Thyroid gland (tissue), 4 donors: ENCODE data around the gene PIK3R6. TPM values are rescaled to one million over a fixed set of nuclear protein-coding genes. Genes with fewer than 3 reads are reported as not detected.
A peak's percentile ranks its signal among the peaks of the same experiment; 100 is the strongest.

Experiments used
- DNase-seq, 2 donors: peaks; one replicate each; pipeline ENCODE4 v3.0.0-alpha.2; 2019
- H3K27ac ChIP-seq, 3 donors: fragments of 200-600 bp; sonication (generic); 1 replicate in 2 of 3; 2 replicates in 1 of 3; pipeline ENCODE4 v1.5.1; 2016 to 2019; ENCODE audit warnings: mild to moderate bottlenecking in 1 of 3, moderate library complexity in 1 of 3
- H3K27me3 ChIP-seq: fragments of 200-600 bp; sonication (generic); one replicate; pipeline ENCODE4 v1.5.1; 2019
- H3K36me3 ChIP-seq, 2 donors: fragments of 200-600 bp; sonication (generic); one replicate each; pipeline ENCODE4 v1.5.1; 2016 to 2019
- H3K4me1 ChIP-seq, 2 donors: fragments of 200-600 bp; sonication (generic); one replicate each; pipeline ENCODE4 v1.5.1; 2017 to 2019
- H3K4me3 ChIP-seq, 3 donors: fragments of 200-600 bp; sonication (generic); replicated peaks in 1 of 3; 1 replicate in 2 of 3; 2 replicates in 1 of 3; pipeline ENCODE4 v1.5.1; 2016; ENCODE audit warnings: mild to moderate bottlenecking in 1 of 3
- H3K9me3 ChIP-seq: fragments of 200-600 bp; sonication (generic); one replicate; pipeline ENCODE4 v1.5.1; 2017
- POLR2A ChIP-seq, 2 donors: fragments of 450-650 bp; IDR thresholded peaks; one replicate each; pipeline ENCODE4 v1.6.1; 2017; ENCODE audit warnings: antibody characterized with exemption in 2 of 2, mild to moderate bottlenecking in 2 of 2, moderate library complexity in 1 of 2
- WGBS, 2 donors: methylation state at CpG; one replicate each; pipeline ENCODE4 v1.1.5; 2017; 5-methylcytosine and 5-hydroxymethylcytosine counted together
- intact Hi-C: fragments of 100-400 bp; cut with DNase I; formaldehyde crosslinking; loops from one replicate; pipeline ENCODE4 v1.15.1; 2023
- total RNA-seq, 4 donors: library from RNA; depleted of rRNA; stranded (reverse); fragments of >200 nt; gene quantifications; one replicate each; pipeline ENCODE4 v1.2.3, GENCODE V29; 2016
- TF ChIP-seq, protein P1 (sequence below), 6 experiments: fragments of 200-600 bp in 3 of 6; fragments of 450-650 bp in 3 of 6; sonication (generic) in 3 of 6; IDR thresholded peaks; one replicate each; pipeline ENCODE4 v1.5.1; 2016 to 2019; ENCODE audit warnings: antibody characterized with exemption in 6 of 6, mild to moderate bottlenecking in 2 of 6, inconsistent platforms in 1 of 6, moderate library complexity in 1 of 6

Gene PIK3R6
- total RNA-seq, 4 donors from 2014 or later: 0.22 TPM; not detected in 3

DNA sequence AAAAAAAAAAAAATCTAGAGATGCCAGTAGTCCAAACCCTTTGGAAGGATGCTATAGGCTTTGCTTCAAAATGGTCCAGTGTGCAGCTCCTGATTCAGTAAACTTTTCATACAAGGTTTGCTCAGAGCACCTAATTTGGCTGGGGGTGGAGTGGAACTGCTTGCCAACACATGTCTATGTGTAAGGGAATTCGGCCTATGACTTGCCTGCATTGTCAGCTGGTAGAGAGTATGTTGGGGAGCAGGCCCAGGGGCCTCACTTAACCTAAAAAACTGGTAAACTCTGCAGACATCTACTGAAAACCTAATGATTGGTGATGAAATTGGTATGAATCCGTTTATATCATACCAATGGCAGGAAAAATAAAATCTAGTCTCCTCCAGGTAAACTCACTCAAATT is 66.8 kb downstream of the PIK3R6 start:
- DNase-seq: no peak
- intact Hi-C loops: no loop called here
- Histone ChIP-seq H3K4me3 (no peak overlapping the region), H3K9me3 (no peaks in the 10 kb centered on the region), H3K36me3 (no peaks in the 10 kb centered on the region), H3K27ac (no peak overlapping the region), H3K4me1 (peaks cover 12 to 20% of the 10 kb centered on the region in 2 donors), H3K27me3 (no peaks in the 10 kb centered on the region)
- WGBS, 2 donors: 85 to 90% methylated on average over 2 of the region's 2 CpGs
- TF ChIP-seq, protein P1, sequence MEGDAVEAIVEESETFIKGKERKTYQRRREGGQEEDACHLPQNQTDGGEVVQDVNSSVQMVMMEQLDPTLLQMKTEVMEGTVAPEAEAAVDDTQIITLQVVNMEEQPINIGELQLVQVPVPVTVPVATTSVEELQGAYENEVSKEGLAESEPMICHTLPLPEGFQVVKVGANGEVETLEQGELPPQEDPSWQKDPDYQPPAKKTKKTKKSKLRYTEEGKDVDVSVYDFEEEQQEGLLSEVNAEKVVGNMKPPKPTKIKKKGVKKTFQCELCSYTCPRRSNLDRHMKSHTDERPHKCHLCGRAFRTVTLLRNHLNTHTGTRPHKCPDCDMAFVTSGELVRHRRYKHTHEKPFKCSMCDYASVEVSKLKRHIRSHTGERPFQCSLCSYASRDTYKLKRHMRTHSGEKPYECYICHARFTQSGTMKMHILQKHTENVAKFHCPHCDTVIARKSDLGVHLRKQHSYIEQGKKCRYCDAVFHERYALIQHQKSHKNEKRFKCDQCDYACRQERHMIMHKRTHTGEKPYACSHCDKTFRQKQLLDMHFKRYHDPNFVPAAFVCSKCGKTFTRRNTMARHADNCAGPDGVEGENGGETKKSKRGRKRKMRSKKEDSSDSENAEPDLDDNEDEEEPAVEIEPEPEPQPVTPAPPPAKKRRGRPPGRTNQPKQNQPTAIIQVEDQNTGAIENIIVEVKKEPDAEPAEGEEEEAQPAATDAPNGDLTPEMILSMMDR (IDR thresholded peaks at IDR 0.05): no peak
- TF ChIP-seq POLR2A (IDR thresholded peaks at IDR 0.05): no peak

DNA sequence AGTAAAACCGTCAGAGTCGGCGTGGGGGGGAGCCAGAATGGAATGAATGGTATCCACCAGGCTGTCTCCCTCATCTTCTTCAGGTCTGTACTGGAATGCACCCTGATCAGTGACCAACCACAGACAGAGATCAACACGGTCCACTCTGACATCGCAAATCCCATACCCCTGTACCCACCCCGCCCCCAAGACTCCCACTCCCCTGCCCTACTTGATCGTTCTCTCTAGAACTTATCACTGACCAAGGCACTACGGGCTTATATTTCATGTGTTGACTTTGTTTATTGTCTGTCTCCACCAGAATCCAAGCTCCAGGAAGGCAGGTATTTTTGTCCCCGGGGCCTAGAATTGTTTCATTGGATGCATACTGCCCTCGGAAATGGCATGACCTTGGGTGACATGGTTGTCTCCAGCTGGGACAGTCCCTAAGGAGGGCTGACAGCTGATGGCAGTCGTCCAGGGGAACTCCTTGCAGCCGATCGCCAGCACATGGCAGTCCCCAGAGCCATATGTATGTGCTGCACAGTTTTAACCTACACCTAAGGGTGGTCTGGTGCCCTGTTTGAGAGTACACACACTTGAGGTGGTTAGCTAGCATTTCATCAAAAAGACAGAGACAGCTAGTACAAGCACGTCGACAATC is 67.8 kb downstream of the PIK3R6 start:
- Histone ChIP-seq H3K27me3 (no peaks in the 10 kb centered on the region), H3K4me3 (peak overlapping the region in 1 of 3 donors; percentile 41), H3K4me1 (peaks cover 12 to 20% of the 10 kb centered on the region in 2 donors), H3K36me3 (no peaks in the 10 kb centered on the region), H3K27ac (peak overlapping the region in 2 of 3 donors; percentile 36 to 68), H3K9me3 (no peaks in the 10 kb centered on the region)
- peak; percentile 24 to 30 for DNase-seq
- TF ChIP-seq POLR2A (IDR thresholded peaks at IDR 0.05): no peak
- TF ChIP-seq, protein P1 (IDR thresholded peaks at IDR 0.05): peak in 1 of 6 experiments; percentile 0
- intact Hi-C loops: no loop called here
- WGBS, 2 donors: 46 to 60% methylated on average over 12 to 14 of the region's 15 CpGs

DNA sequence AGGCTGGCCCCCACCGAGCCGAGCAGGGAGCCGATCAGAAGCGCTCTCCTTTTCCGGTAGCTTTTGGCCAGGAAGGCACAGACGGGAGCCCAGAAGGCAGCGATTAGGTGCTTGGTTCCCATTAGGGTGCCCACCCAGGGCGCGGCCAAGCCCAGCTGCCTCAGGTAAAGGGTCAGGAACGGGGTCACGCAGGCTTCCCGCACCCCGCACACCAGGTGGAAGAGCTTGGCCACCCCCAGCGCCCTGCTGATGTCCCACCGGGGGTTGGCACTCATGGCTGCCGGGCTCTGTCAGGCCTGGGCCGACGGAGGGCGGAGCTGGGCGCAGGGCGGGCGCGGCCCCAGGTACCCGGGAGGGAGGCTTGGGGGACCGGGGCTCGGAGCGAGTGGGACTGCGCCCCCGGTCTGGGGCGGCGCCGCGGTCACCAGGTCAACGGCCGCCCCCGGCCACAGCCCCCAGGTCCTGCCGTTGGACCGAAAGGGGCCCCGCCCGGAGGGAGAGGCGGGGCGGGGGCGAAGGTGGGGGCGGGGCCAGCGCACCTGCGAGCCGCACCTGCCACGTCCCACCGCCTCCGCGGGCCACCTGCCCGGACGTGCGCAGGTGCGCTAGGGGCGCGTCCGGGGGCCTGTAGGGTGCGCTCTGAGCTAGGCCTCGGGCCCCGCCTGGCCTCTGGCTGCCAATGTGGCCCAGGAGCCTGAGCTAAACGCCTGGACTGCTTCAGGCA is 68.5 kb downstream of the PIK3R6 start, which contains the start of gene MFSD6L:
MFSD6L (minus strand) TSS at position 520 of the 724 bp plus-strand sequence; CDS start at position 275, 245 bp downstream.
- H3K9me3 ChIP-seq: no peaks in the 10 kb centered on the region
- TF ChIP-seq, protein P1 (IDR thresholded peaks at IDR 0.05): peak in 3 of 6 experiments; percentile 11 to 58 (median 51)
- peak in 1 of 2 donors; percentile 44 for TF ChIP-seq POLR2A (IDR thresholded peaks at IDR 0.05)
- no peaks in the 10 kb centered on the region for H3K36me3 ChIP-seq
- peaks cover 12 to 20% of the 10 kb centered on the region in 2 donors for H3K4me1 ChIP-seq
- WGBS, 2 donors: 28 to 36% methylated on average over 7 to 8 of the region's 62 CpGs
- H3K4me3 ChIP-seq: peak within 1 kb of the TSS; percentile 15 to 41 (median 32)
- intact Hi-C loops: no loop called here
- peak within 1 kb of the TSS; percentile 54 to 83 (median 71) for H3K27ac ChIP-seq
- peak; percentile 88 to 89 for DNase-seq
- H3K27me3 ChIP-seq: no peaks in the 10 kb centered on the region

DNA sequence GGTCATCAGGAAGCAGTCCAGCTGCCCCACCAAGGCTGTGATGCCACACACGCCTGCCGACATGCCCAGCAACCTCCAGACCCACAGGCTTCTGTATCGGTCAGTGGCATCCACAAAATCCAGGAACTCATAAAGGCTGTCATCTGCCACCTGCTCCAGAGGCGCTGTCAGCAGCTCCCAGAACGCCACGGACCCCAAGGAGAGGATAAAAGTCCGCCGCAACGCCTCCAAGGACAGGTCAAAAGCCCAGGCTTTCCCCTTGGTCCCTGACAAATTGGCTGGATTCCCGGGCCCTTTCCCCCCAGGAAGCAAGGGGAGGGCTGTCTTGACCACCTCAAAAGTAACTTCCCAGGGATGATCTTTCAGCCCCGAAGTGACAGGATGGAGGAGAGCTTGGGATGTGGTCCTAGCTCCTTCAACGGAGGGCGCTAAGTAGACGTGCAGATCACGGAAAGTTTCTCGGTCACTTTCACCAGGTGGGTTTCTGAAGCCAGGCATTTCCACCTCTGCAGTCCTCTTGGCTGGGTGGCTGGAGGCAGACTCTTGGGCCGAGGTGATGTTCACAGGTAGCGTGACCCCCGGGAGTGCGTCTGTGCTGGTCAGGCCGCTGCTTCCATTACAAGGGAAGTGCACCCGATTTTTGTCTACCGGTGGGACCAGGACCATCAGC is 69.2 kb downstream of the PIK3R6 start:
- no peaks in the 10 kb centered on the region for H3K27me3 ChIP-seq
- no peak for TF ChIP-seq POLR2A (IDR thresholded peaks at IDR 0.05)
- TF ChIP-seq, protein P1 (IDR thresholded peaks at IDR 0.05): no peak
- H3K4me1 ChIP-seq: peaks cover 12 to 13% of the 10 kb centered on the region in 2 donors
- no peak for DNase-seq
- 70 to 77% methylated on average over 7 to 22 of the region's 23 CpGs for WGBS, 2 donors
- peak overlapping the region in 2 of 3 donors; percentile 71 to 83 for H3K27ac ChIP-seq
- peak overlapping the region in 2 of 3 donors; percentile 15 to 32 for H3K4me3 ChIP-seq
- no peaks in the 10 kb centered on the region for H3K9me3 ChIP-seq
- intact Hi-C loops: no loop called here
- H3K36me3 ChIP-seq: no peaks in the 10 kb centered on the region
